ENCODE measurements around the gene DNALI1. TPM values are rescaled to one million over a fixed set of nuclear protein-coding genes. Genes with fewer than 3 reads are reported as not detected.

DNALI1 gene
- total and polyA plus RNA-seq, 2 donors from 2014 or later: 34.8 to 46.4 TPM

- Histone ChIP-seq H3K27me3 (ENCODE audit: control insufficient read depth, insufficient read depth, low read length) (no peaks in the 10 kb centered on the region), H3K9me3 (ENCODE audit: control insufficient read depth in 2 of 3, insufficient read depth in 1 of 3, low read length in 3 of 3) (no peaks in the 10 kb centered on the region), H3K36me3 (ENCODE audit: control insufficient read depth in 2 of 3, insufficient read depth in 3 of 3, low read length in 3 of 3) (peaks cover 4 to 10% (median 4%) of the 10 kb centered on the region in 3 donors), H3K27ac (ENCODE audit: low read depth in 2 of 2, low read length in 2 of 2) (peak overlapping the region in 1 of 2 donors; percentile 63), H3K4me3 (ENCODE audit: low read length in 3 of 3) (peak overlapping the region; percentile 69 to 86 (median 79)), H3K9ac (ENCODE audit: low read length in 3 of 3) (peak overlapping the region; percentile 45 to 69 (median 51)), H3K4me1 (ENCODE audit: control insufficient read depth in 2 of 3, insufficient read depth in 2 of 3, low read depth in 1 of 3, low read length in 3 of 3) (peaks cover 0 to 11% (median 7%) of the 10 kb centered on the region in 3 donors)
- TF ChIP-seq, protein P1, sequence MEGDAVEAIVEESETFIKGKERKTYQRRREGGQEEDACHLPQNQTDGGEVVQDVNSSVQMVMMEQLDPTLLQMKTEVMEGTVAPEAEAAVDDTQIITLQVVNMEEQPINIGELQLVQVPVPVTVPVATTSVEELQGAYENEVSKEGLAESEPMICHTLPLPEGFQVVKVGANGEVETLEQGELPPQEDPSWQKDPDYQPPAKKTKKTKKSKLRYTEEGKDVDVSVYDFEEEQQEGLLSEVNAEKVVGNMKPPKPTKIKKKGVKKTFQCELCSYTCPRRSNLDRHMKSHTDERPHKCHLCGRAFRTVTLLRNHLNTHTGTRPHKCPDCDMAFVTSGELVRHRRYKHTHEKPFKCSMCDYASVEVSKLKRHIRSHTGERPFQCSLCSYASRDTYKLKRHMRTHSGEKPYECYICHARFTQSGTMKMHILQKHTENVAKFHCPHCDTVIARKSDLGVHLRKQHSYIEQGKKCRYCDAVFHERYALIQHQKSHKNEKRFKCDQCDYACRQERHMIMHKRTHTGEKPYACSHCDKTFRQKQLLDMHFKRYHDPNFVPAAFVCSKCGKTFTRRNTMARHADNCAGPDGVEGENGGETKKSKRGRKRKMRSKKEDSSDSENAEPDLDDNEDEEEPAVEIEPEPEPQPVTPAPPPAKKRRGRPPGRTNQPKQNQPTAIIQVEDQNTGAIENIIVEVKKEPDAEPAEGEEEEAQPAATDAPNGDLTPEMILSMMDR (IDR thresholded peaks at IDR 0.05; ENCODE audit: borderline replicate concordance, extremely low read depth, insufficient read depth): no peak
- intact Hi-C loops (cut with DNase I): no loop called here
- no peak for FAIRE-seq
- peak in 4 of 5 donors; percentile 70 to 85 (median 76) for DNase-seq
Measured at GRCh38 chr1:37513795-37514349, 42.9 kb upstream of the DNALI1 start.

- H3K9me3 ChIP-seq (ENCODE audit: control insufficient read depth in 2 of 3, insufficient read depth in 1 of 3, low read length in 3 of 3): no peaks in the 10 kb centered on the region
- TF ChIP-seq, protein P1 (IDR thresholded peaks at IDR 0.05; ENCODE audit: borderline replicate concordance, extremely low read depth, insufficient read depth): peak; percentile 61
- peak within 1 kb of the TSS; percentile 90 to 96 for H3K27ac ChIP-seq (ENCODE audit: low read depth in 2 of 2, low read length in 2 of 2)
- no peak for FAIRE-seq
- H3K4me3 ChIP-seq (ENCODE audit: low read length in 3 of 3): peak within 1 kb of the TSS; percentile 79 to 92 (median 88)
- no peaks in the 10 kb centered on the region for H3K27me3 ChIP-seq (ENCODE audit: control insufficient read depth, insufficient read depth, low read length)
- H3K9ac ChIP-seq (ENCODE audit: low read length in 3 of 3): peak within 1 kb of the TSS; percentile 51 to 81 (median 69)
- H3K36me3 ChIP-seq (ENCODE audit: control insufficient read depth in 2 of 3, insufficient read depth in 3 of 3, low read length in 3 of 3): peaks cover 2 to 4% (median 3%) of the 10 kb centered on the region in 3 donors
- intact Hi-C loops (cut with DNase I): no loop called here
- peak; percentile 87 to 95 (median 91) for DNase-seq
- H3K4me1 ChIP-seq (ENCODE audit: control insufficient read depth in 2 of 3, insufficient read depth in 2 of 3, low read depth in 1 of 3, low read length in 3 of 3): peaks cover 0 to 11% (median 7%) of the 10 kb centered on the region in 3 donors
Measured at GRCh38 chr1:37514350-37515184, 42.2 kb upstream of the DNALI1 start, which contains the start of gene MEAF6. MEAF6 (minus strand) TSS chr1:37514766; CDS start chr1:37514746, 20 bp downstream.

DNA sequence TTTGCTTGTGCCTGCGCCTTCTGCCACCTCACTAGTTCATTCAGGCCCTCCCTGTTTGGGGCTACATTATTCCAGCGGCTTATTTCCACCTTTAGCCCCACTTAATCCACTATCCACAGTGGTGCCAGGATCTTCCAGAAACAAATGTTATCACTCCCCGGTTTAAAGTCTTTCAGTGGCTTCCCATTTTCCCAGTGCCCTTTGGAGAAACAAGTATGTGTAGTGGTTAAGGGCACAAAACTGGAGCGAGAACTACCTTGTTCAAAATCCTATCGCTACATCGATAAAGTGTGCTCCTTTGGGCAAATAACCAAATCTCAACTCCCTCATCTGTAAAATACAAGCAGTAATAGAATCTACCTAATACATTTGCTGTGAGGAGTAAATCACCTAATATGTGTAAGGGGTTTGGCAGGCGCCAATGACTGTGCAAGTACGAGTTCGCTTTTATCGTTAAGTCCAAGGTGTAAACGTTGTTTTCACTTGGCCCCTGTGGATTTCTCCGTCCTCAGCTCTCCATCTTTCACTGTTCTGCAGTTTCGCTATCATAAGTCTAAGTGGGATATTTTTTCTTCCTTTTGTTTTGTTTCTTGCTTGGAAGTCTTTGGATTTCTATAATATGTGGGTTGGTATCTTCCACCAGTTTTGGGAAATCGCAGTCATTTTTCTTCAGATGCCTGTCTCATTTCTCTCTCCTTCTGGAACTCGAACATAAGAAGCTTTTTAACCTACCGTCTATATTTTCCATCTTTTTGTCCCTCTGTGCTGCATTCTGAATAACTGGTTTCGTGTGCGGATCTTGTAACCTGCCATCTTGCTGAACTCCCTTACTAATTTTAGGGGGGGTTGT, 41.3 kb upstream of the DNALI1 start:
- peaks cover 0 to 11% (median 7%) of the 10 kb centered on the region in 3 donors for H3K4me1 ChIP-seq (ENCODE audit: control insufficient read depth in 2 of 3, insufficient read depth in 2 of 3, low read depth in 1 of 3, low read length in 3 of 3)
- H3K4me3 ChIP-seq (ENCODE audit: low read length in 3 of 3): peak overlapping the region; percentile 79 to 92 (median 88)
- TF ChIP-seq, protein P1 (IDR thresholded peaks at IDR 0.05; ENCODE audit: borderline replicate concordance, extremely low read depth, insufficient read depth): no peak
- DNase-seq: no peak
- FAIRE-seq: no peak
- peak overlapping the region; percentile 51 to 81 (median 69) for H3K9ac ChIP-seq (ENCODE audit: low read length in 3 of 3)
- H3K9me3 ChIP-seq (ENCODE audit: control insufficient read depth in 2 of 3, insufficient read depth in 1 of 3, low read length in 3 of 3): no peaks in the 10 kb centered on the region
- peaks cover 2 to 4% (median 3%) of the 10 kb centered on the region in 3 donors for H3K36me3 ChIP-seq (ENCODE audit: control insufficient read depth in 2 of 3, insufficient read depth in 3 of 3, low read length in 3 of 3)
- intact Hi-C loops (cut with DNase I): no loop called here
- H3K27ac ChIP-seq (ENCODE audit: low read depth in 2 of 2, low read length in 2 of 2): peak overlapping the region; percentile 90 to 96
- no peaks in the 10 kb centered on the region for H3K27me3 ChIP-seq (ENCODE audit: control insufficient read depth, insufficient read depth, low read length)
